Stimulated activated CD8-positive, alpha-beta memory T cell treated with anti-CD3 and anti-CD28 coated beads, Interleukin-12 subunit alpha, Interleukin-12 subunit beta, amount 100 ng/mL, for 24 hours (primary cell): ENCODE results near the gene RING1.

Experiments
- DNase-seq: peaks from one replicate; pipeline ENCODE4 v3.0.0-alpha.2; 2020; ENCODE audit errors: extremely low read depth

The RING1 gene

GRCh38 chr6:33192671-33193602 is 15.4 kb upstream of the RING1 start:
- no peak for DNase-seq

GRCh38 chr6:33193619-33194018 is 14.7 kb upstream of the RING1 start:
- no peak for DNase-seq

- no peak for DNase-seq
These were observed 13.8 kb upstream of the RING1 start for GRCh38 chr6:33194431-33194979.

- no peak for DNase-seq
These were observed 12.8 kb upstream of the RING1 start for GRCh38 chr6:33195304-33196165.

GRCh38 chr6:33197431-33198048 is 10.8 kb upstream of the RING1 start:
- no peak for DNase-seq

- no peak for DNase-seq
These were observed 10.0 kb upstream of the RING1 start for GRCh38 chr6:33198159-33198852.

- DNase-seq: no peak
These were observed 9.4 kb upstream of the RING1 start for GRCh38 chr6:33198853-33199436.

- DNase-seq: peak; percentile 49
These were observed 8.5 kb upstream of the RING1 start for GRCh38 chr6:33199687-33200218.

GRCh38 chr6:33200219-33201146 is 7.8 kb upstream of the RING1 start, which contains the start of the genes RXRB and SLC39A7:
Gene RXRB (minus strand): TSS chr6:33200665. CDS start chr6:33200476, 189 bp downstream.
Gene SLC39A7 (plus strand): TSS chr6:33200867. CDS start chr6:33201246, 379 bp downstream.
- DNase-seq: peak; percentile 98

GRCh38 chr6:33201147-33201545 is 7.2 kb upstream of the RING1 start:
- no peak for DNase-seq

GRCh38 chr6:33201935-33202334 is 6.4 kb upstream of the RING1 start:
- DNase-seq: no peak

- no peak for DNase-seq
These were observed 5.5 kb upstream of the RING1 start for GRCh38 chr6:33202799-33203198.

GRCh38 chr6:33203443-33204164 is 4.7 kb upstream of the RING1 start:
- DNase-seq: no peak

- no peak for DNase-seq
These were observed 4.2 kb upstream of the RING1 start for GRCh38 chr6:33204165-33204414.

- peak; percentile 84 for DNase-seq
These were observed 3.7 kb upstream of the RING1 start, which contains the start of gene HSD17B8 for GRCh38 chr6:33204415-33205190. Gene HSD17B8 (plus strand): TSS chr6:33204655. CDS start chr6:33204669, 14 bp downstream.

- DNase-seq: no peak
These were observed 2.9 kb upstream of the RING1 start for GRCh38 chr6:33205191-33206026.
